Activated gamma-delta T cell treated with Interleukin-2 at 50 U/mL for 16 hours (primary cell): ENCODE results near the gene PTPRN2.
"Not testable (repeated sequence)": the region's sequence is repeated elsewhere in the genome, so short reads cannot be mapped to it uniquely, and the experiment has no call there.

Source experiments
- DNase-seq: peaks from one replicate; pipeline ENCODE4 v3.0.0-alpha.2; 2020

The PTPRN2 gene

GRCh38 chr7:158431941-158432347, 155.7 kb downstream of the PTPRN2 start:
- DNase-seq, result no peak

- DNase-seq, result no peak
Measured at GRCh38 chr7:158431055-158431940, 156.3 kb downstream of the PTPRN2 start.

- no peak for DNase-seq
Measured at GRCh38 chr7:158430308-158431034, 157.2 kb downstream of the PTPRN2 start.

- DNase-seq, result no peak
Measured at GRCh38 chr7:158428837-158429753, 158.5 kb downstream of the PTPRN2 start.

- no peak for DNase-seq
Measured at GRCh38 chr7:158428131-158428836, 159.3 kb downstream of the PTPRN2 start.

- not testable (repeated sequence) for DNase-seq
Measured at GRCh38 chr7:158425676-158426075, 161.9 kb downstream of the PTPRN2 start.

- DNase-seq, result no peak
Measured at GRCh38 chr7:158424531-158424930, 163.1 kb downstream of the PTPRN2 start.

GRCh38 chr7:158424011-158424410, 163.6 kb downstream of the PTPRN2 start:
- DNase-seq, result no peak

- DNase-seq, result no peak
Measured at GRCh38 chr7:158422887-158423560, 164.6 kb downstream of the PTPRN2 start.

- DNase-seq, result no peak
Measured at GRCh38 chr7:158422196-158422886, 165.3 kb downstream of the PTPRN2 start.

- DNase-seq, result no peak
Measured at GRCh38 chr7:158421361-158421760, 166.3 kb downstream of the PTPRN2 start.

GRCh38 chr7:158420591-158421340, 166.9 kb downstream of the PTPRN2 start:
- no peak for DNase-seq

GRCh38 chr7:158419238-158419785, 168.3 kb downstream of the PTPRN2 start:
- no peak for DNase-seq

- DNase-seq, result not testable (repeated sequence)
Measured at GRCh38 chr7:158418395-158418794, 169.2 kb downstream of the PTPRN2 start.

GRCh38 chr7:158416283-158416933, 171.2 kb downstream of the PTPRN2 start:
- no peak for DNase-seq

- no peak for DNase-seq
Measured at GRCh38 chr7:158415316-158415715, 172.3 kb downstream of the PTPRN2 start.

- no peak for DNase-seq
Measured at GRCh38 chr7:158414486-158414961, 173.1 kb downstream of the PTPRN2 start.

- no peak for DNase-seq
Measured at GRCh38 chr7:158414002-158414401, 173.6 kb downstream of the PTPRN2 start.
